ENCODE results near the gene IFT88.
A peak's percentile ranks its signal among the peaks of the same experiment; 100 is the strongest.

The IFT88 gene

GRCh38 chr13:20721058-20721453 lies 154.1 kb downstream of the IFT88 start:
- no peak for TF ChIP-seq CTCF (IDR thresholded peaks at IDR 0.05; ENCODE audit: control insufficient read depth, extremely low read depth, insufficient read depth)
- H3K4me3 ChIP-seq (ENCODE audit: low read depth, low read length) = no peak overlapping the region
- DNase-seq (ENCODE audit: low read depth) = no peak

- TF ChIP-seq CTCF (IDR thresholded peaks at IDR 0.05; ENCODE audit: control insufficient read depth, extremely low read depth, insufficient read depth) = no peak
- DNase-seq (ENCODE audit: low read depth) = no peak
- H3K4me3 ChIP-seq (ENCODE audit: low read depth, low read length) = no peak overlapping the region
Observed at GRCh38 chr13:20721454-20722357, 154.7 kb downstream of the IFT88 start.

- H3K4me3 ChIP-seq (ENCODE audit: low read depth, low read length) = no peak overlapping the region
- TF ChIP-seq CTCF (IDR thresholded peaks at IDR 0.05; ENCODE audit: control insufficient read depth, extremely low read depth, insufficient read depth) = no peak
- DNase-seq (ENCODE audit: low read depth) = no peak
Observed at GRCh38 chr13:20727856-20728255, 160.9 kb downstream of the IFT88 start.

GRCh38 chr13:20728579-20729311 lies 161.8 kb downstream of the IFT88 start:
- no peak overlapping the region for H3K4me3 ChIP-seq (ENCODE audit: low read depth, low read length)
- TF ChIP-seq CTCF (IDR thresholded peaks at IDR 0.05; ENCODE audit: control insufficient read depth, extremely low read depth, insufficient read depth) = no peak
- peak; percentile 14 for DNase-seq (ENCODE audit: low read depth)

- no peak overlapping the region for H3K4me3 ChIP-seq (ENCODE audit: low read depth, low read length)
- TF ChIP-seq CTCF (IDR thresholded peaks at IDR 0.05; ENCODE audit: control insufficient read depth, extremely low read depth, insufficient read depth) = no peak
- no peak for DNase-seq (ENCODE audit: low read depth)
Observed at GRCh38 chr13:20729633-20730585, 163.0 kb downstream of the IFT88 start.

- no peak for TF ChIP-seq CTCF (IDR thresholded peaks at IDR 0.05; ENCODE audit: control insufficient read depth, extremely low read depth, insufficient read depth)
- no peak for DNase-seq (ENCODE audit: low read depth)
- no peak overlapping the region for H3K4me3 ChIP-seq (ENCODE audit: low read depth, low read length)
Observed at GRCh38 chr13:20738616-20739015, 171.7 kb downstream of the IFT88 start.
